Activated CD4-positive, alpha-beta T cell treated with anti-CD3 and anti-CD28 coated beads for 24 hours (primary cell): Measurements from ENCODE around the gene PCDH17.

Experiments
- DNase-seq, 2 donors: peaks; one replicate each; pipeline ENCODE4 v3.0.0-alpha.2; 2020; ENCODE audit warnings: low read depth in 2 of 2

The PCDH17 gene

GRCh38 chr13:57739089-57739488 is 107.5 kb downstream of the PCDH17 start:
- DNase-seq = no peak

DNA sequence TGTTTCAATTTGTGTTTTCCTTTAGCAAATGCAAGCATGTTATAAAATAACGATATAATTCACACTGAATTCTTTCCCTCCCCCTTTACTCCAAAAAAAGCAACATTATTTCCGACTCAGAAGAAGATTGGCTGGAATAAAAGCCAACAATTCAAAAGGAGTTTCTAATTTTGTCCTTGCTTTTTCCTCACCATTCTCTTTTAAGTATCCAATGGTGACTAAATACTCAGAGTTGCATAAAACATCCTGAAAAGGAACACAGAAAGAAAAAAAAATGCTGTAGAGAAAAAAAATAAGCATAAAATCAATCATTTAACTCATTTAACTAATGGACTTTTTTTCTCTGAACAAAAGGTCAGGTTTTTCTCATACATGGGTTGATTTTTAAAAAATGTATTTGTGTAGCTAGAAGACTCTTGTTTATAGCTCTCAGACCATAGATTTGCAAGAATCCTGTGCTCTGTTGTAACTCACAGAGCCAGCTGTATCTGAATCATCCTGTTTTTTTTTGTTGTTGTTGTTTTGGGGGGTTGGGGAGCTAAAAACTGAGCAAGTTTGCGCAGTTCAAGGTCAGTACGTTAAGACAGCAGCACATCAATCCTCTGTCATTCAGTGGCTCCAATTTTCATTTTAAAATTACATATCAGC is 108.1 kb downstream of the PCDH17 start:
- no peak for DNase-seq

- no peak for DNase-seq
Measured at GRCh38 chr13:57740719-57741118, 109.2 kb downstream of the PCDH17 start.

DNA sequence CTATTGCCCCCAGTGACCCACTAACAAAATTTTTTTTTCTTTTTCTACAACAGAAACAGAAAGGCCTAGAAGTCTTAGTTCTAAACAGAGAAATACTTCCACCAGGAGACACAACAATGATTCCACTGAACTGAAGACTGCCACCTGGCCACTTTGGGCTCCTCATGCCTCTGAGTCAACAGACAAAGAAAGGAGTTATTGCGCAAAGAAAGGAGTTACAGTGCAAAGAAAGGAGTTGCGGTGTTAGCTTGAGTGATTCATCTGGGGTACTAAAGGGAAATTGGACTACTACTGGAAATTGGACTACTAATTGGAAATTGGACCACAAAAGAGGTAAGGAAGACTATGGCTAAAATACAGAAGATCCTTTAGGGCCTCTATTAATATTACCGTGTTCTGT is 116.6 kb downstream of the PCDH17 start:
- no peak for DNase-seq

DNA sequence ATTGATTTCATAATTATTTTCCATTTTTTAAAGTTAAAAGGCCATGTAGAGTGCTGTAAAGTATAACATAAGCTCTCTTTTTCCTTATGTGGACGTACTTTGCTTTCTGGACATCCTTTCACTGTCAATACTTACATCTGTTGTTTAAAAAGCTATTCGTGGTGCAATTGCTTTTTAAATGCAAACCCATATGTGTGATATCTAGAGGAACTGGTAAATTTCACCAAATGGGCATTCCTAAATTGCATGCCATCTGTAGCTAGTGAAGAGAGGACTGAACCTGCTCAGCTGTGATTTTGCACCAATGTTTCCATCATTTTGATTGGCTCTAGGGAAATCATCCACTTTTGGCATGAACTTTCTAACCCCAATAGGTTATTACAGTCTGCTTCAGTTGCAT is 129.4 kb downstream of the PCDH17 start:
- no peak for DNase-seq

DNA sequence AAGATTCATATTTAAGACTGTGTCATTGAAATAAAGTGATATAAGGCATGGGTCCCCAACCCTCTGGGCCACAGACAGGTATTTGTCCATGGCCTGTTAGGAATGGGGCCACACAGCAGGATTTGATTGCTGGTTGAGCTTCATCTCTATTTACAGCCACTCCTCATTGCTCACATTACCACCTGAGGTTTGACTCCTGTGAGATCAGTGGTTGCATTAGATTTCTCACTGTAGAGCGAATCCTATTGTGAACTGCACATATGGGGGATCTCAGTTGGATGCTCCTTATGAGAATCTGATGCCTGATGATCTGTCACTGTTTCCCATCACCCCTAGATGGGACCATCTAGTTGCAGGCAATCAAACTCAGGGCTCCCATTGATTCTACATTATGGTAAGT is 132.1 kb downstream of the PCDH17 start:
- no peak for DNase-seq
